Activated T-helper 9 cell treated with anti-CD3 and anti-CD28 coated beads, Interleukin-2, amount 50 U/mL, for 16 hours (primary cell): Measurements from ENCODE around the gene ARHGAP31.

ENCODE experiments used
- DNase-seq: peaks from one replicate; pipeline ENCODE4 v3.0.0-alpha.2; 2020; ENCODE audit warnings: low read depth

ARHGAP31 gene

DNA sequence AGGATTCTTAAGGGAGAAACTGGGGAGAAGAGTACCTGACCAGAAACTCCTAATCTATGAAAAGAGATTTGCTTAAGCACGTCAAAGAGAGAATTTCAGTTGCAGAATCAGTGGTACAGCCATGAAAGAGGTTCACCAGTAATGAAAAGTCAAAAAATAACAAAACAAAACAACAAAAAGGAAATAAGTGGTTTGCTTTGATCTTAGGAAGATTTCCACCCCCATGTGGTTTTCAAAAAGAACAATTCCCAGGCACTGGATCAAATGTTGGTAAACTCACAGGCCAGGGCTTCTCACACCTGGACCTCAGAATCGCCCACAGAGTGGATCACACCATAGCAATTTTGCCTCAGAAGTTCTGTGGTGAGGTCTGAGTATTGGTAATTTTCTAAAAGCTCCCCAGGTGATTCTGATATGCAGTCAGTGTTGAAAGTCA is 101.8 kb downstream of the ARHGAP31 start:
- no peak for DNase-seq

DNA sequence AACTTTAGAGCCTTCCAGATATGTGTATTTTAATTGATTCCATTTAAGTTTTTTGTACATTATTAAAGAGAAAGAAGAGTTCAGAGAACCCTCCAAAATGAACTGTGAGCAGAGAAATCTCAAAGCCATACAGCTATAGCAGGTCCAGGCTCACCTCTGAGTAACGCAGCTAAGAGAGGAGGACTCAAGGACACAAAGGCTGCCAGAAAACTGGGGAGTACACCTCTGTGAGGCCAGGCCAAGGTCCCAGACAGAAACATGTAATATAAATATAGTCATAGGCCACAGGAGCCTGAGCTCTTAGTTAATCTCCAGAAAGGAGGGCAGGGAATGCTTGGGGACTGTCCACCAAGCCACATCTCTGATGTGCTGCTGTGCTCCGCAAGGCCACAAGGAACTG is 102.7 kb downstream of the ARHGAP31 start:
- DNase-seq: no peak

DNA sequence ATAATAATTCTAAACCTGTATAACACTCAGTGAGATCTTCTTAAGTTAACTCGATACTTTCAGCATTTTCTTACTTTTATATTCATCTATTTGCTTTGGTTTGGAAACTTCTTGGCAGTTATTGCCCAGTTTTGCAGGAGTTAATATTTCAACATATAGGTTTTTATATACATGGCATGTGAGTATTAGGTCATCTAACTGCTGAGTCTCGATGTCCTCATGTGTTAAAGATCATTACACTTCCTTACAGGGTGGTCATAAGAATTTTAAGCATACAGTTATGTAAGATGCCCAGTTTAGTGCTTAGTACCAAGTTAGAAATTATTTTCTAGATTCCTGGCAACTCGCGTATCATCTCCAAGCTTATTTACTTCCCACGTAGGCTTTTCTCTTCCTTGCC is 106.3 kb downstream of the ARHGAP31 start:
- DNase-seq: no peak

DNA sequence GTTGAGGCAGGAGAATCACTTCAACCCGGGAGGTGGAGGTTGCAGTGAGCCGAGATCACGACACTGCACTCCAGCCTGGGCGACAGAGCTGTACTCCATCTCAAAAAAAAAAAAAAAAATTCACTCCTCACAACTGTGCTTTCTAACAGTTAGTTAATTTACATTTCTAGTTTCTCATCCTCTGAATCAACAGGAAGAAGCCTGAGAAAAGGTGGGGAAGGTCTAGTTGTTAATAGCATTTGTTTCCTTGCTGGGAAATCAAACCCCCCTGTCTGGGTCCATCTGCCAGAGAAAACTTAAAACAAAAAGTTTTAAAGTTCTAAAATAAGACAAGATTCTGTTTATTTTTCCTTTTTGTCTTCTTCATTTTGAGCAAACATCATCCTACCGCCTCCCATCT is 106.9 kb downstream of the ARHGAP31 start:
- DNase-seq: no peak

DNA sequence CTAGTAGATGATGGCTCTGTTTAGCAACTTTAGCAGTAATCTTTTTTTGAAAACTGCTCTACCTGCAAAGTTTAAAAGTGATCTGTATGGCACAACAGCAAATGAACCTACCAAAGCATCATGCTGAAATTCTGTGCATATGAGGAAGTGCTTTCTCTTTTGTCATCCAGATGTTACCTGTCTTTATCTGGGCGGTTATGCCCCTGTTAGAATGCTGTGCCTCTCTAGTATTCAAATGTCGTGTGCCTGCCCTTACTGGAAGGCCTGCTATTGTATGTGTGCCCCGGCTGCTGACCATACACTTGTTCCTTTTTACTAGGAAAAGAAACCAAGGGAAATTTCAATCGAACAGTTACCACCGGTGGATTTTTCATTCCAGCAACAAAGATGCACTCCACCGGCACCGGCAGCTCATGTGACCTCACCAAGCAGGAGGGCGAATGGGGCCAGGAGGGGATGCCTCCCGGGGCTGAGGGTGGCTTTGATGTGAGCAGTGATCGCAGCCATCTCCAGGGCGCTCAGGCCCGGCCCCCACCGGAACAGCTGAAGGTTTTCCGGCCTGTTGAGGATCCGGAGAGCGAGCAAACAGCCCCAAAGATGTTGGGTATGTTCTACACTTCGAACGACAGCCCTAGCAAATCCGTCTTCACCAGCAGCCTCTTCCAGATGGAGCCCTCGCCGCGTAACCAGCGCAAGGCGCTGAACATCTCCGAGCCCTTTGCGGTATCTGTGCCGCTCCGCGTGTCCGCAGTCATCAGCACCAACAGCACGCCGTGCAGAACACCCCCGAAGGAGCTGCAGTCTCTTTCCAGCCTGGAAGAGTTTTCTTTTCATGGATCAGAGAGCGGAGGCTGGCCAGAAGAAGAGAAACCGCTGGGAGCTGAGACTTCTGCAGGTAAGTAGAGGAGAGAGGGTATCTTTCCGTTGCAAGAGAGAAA is 107.6 kb downstream of the ARHGAP31 start:
- no peak for DNase-seq

DNA sequence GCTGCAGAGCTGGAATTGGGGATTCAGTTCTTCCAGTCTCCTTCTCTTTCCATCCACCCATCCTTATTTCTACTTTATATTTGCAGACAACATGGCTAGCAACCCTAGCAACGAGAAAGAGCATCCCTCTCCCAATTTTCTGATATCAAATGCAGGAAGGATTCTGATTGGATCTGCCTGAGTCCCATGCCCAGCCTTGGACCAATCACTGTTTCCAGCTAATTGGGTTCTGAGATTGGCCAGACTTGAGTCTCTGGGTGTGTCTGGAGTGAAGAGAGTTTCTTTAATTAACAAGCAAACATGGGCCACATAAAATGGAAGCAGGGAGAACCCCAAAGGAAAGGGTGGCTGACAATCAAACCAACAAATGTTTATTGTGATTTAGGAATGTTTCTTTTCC is 108.6 kb downstream of the ARHGAP31 start:
- DNase-seq: no peak

DNA sequence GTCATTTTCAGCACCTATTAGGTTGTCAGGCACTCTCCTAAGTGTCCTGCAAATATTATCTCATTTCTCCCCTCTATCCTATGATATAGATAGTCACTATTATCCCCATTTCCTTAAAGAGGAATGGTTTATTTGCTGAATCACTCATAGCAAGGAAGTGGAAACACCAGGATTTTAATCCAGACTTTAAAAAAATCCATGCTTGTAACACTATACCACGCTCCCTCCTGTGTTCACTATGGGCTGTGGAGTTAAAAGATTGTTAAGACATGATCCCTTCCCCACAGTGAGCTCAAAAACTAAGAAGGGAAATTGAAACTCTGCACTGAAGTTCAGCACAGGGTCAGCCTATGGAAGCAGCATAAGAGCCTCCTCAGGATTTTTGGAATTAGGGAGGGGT is 109.0 kb downstream of the ARHGAP31 start:
- no peak for DNase-seq

DNA sequence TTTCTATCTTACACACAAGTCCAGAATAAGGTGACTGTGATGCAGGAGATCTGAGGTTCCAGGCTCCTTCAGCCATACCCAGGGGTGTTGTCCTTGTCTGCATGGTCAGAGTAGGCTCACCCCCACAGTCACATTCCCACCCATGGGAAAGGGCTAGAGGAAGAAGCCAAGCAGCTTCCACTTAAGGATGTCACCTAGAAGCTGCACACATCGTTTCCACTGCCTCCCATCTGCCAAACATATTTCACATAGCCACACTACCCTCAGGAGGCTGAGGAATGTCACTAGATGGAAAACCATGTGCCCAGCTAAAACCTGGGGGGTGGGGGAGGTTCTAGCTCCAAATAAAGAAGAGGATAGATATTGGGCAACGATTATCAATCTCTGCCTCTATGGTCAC is 111.1 kb downstream of the ARHGAP31 start:
- DNase-seq: no peak

DNA sequence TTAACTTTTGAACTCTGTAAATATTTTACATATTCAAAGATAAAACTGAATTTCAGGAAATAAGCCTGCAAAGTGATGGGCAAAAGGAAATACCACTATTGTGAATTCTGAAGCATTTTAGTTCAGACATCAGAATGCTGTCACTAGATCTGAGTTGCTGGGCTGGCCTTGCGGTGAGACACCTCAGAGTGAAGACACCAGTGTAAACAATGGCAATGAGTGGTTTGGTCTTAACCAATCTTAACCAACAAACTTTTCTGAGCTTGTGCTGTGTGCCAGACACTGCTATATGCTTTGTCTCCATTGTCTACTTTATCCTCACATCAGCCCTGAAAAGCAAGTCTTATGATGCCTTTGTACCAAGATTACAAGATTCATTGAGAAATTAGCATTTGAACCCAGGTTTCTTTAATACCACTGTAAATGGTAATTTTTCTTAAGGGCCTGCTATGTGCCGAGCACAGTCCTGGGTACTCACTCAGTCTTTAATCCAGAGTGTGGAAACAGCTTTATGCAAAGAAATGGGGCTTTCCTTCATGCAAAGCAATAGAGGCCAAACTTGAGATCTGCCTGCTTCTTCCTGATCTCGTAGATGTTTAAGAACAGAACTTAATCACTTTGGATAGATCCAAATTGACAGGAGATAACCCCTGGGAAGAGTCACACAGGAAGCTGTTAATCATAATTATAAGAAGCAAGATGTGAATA is 114.2 kb downstream of the ARHGAP31 start:
- no peak for DNase-seq

DNA sequence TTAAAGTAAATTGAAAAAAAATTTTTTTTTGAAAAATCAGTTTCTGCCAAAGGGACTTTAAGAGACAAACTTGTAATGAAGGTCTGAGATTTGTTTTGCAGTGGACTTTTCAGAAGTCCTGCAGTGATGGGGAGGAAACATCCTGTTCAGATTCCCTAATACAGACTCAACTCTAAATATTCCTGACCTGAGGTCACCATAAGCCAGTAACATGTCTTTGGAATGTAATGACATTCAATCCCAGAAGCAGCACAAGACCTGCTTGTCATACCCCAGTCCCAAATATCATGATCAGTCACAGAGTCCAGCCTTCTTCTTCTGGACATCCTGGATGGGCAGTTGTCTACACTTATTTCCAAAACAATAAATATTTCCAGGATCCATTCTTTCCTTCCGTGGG is 115.7 kb downstream of the ARHGAP31 start:
- DNase-seq: no peak

DNA sequence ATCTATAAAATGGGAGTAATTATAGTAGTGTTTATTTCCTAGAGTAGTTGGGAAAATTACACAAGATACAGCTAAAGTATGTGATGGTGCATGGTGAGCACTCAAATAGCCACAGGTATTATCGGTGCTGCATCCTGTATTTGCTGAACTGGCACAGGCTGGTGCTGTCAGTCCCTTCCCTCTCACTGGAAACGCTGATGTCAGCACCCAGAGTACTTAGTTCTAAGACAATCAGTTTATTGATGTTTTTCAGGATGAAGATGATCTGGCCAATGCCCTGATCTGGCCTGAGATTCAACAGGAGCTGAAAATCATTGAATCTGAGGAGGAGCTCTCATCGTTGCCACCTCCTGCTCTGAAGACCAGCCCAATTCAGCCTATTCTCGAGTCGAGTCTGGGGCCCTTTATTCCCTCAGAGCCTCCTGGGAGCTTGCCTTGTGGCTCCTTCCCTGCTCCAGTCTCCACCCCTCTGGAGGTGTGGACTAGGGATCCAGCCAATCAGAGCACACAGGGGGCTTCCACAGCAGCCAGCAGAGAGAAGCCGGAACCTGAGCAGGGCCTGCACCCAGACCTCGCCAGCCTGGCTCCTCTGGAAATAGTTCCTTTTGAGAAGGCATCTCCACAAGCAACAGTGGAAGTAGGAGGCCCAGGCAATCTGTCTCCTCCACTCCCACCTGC is 119.6 kb downstream of the ARHGAP31 start:
- no peak for DNase-seq

DNA sequence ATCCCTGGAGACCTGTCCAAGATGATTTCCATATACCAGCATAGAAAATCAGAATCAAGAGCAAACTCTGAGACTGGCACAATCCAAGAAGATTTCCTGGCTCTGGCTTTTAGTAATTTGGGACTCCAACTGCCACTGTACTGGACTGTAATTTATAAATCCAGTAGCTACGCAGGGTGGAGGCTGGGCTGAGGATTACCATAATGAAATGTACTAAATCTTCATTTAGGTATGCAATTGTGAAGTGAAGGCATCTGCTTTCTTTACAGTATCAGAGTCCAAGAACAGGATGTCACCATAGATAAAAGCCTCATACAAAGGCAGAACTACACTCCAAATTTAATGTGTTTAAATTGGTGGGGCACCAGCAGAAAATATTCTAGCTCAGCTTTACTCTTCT is 122.7 kb downstream of the ARHGAP31 start:
- DNase-seq: no peak

DNA sequence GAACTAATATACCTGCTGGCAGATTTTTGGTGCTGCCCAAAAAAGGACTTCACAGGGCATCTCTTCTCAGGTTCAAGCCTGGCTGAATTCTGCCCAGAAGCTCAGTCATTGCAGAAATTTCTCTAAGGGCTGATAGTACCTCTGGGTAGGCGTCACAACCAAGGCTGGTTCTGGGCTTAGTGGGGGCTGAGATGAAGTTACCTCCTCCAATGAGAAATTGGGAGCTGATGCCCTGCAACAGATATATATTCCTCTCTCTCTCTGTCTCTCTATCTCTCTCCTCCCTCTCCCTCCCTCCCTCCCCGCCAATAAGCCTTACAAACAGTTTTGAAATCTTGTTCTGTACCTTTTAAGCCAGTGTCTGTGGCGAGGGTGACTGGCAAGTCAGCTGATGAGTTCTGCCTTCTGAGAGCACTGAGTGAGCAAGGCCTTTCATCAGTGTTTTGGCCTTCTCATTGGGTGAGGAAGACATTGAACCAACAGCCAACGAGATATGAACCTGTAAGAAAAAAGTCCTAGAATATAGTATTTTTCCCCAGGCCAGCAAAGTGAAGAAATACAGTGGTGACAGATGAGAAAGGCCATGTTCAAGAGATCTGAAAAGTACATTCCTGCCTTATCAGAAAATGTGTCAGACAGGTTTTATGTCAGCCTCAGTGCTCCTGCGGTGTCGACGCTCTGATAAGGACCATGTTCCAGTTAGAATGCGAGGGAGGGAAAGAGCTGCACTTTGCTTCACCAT is 123.8 kb downstream of the ARHGAP31 start:
- DNase-seq: no peak

DNA sequence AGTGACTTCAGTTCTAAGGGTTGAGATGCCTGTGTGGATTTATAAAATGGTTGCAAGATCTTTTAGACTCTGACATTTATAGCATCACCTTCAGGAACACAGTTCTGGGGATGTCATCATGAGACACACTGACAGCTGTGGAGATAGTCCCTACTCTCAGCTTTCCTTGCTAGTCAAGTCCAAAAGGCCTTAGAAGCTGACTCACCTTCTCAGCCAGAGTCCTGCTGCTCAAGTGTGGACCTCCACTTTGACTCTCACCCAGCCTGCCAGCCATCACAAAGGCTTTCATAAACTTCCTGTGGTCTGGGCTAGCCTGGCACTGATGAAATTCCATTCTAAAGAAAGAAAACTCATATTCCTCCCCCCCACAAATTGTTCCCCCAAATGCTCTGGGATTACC is 124.5 kb downstream of the ARHGAP31 start:
- no peak for DNase-seq

DNA sequence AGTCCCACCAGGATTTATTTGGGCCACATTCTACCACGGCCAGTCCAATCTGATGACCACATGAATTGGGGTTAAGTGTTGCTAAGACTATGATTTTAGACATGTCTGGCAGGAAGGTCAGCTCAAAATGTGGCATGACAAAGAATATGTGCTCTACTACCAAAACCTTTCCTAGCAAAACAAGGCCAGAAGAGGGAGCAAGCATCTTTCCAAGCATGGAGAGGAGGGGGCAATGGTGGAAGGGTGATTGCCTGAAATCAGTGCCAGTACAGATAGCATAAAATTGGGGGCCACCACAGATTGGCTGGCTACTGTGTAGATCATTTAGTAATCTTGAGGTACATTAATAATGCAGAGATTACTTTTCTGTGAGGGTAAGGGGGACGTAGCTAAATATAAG is 126.0 kb downstream of the ARHGAP31 start:
- no peak for DNase-seq

DNA sequence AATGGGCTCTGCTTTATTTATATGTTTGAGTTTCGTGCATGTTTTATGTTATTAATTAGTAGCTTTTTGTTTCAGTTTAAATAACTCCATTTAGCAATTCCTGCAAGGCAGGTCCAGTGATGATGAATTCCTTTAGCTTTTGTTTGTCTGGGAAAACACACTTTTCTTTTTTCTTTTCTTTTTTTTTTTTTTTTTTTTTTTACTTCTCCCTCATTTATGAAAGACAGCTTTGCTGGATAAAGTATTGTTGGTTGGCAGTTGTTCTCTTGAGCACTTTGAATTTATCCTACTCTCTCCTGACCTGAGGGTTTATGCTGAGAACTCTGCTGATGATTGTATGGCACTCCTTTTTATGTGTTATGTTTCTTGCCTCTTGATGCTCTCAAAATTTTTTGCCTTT is 133.5 kb downstream of the ARHGAP31 start:
- no peak for DNase-seq

DNA sequence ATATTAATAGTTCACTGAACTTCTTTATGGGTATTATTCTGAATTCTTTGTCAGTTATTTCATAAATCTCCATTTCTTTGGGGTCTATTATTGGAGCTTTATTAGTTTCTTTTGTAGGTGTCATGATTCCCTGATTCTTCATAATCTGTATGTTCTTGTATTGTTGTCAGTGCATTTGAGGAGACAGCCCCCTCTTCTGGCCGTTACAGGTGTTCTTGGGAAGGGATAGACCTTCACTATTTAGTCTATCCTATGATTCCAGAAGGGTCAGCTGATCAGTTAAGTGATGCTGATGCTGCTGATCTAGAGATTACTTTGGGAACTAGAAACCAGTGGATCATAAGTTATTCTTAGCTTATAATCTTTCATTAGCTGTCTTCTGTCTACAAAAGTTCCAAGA is 134.4 kb downstream of the ARHGAP31 start:
- no peak for DNase-seq

DNA sequence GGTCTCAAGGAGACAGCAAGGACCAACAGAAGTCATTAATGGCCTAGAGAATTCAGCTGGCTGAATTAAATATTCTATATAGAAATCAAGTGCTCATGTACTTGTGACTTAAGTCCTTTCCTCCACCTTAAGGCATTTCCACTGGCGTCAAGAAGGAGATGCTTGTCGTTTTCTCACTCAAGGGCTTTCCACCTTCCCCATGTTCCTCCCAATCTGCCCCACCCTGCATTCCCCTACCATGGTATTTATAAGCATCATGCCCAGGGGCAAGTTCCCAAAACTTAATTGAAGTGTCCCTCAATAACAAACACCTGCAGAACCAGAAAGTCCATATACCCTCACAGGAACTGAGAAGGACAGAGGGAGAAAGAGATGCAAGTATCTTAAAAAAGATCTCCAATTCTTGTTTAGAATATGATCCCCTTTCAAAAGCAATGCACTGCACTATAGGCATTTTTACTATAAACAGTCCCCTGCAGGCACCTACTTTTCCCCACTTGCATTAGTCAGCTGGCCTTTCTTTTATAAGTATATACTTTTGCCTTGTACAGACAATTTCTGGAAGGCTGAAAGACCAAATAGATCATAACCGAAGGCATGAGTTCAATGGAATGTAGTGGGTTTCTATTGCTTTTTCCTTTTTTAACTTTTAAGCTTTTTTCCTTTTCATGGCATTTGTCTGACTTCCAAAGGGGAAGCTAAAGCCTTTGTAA is 139.6 kb downstream of the ARHGAP31 start:
- DNase-seq: no peak

DNA sequence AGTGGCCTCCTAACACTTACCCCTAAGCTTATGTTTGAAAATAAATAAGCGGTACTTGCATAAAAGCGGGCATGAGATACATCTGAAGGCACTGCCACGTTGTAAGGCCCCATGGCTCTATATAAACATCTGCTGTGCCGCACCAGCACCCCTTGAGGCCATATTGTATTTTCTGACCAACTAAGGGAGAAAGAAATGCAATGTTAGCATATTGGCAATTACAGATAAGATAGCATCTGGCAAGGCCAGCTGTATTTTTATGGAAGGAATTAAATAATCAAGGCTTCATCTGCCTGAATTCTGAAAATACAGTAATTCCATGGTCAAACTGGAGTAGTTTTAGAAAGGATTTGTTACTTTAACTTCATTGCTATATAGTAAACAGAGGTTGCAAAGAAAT is 140.5 kb downstream of the ARHGAP31 start:
- DNase-seq: no peak

DNA sequence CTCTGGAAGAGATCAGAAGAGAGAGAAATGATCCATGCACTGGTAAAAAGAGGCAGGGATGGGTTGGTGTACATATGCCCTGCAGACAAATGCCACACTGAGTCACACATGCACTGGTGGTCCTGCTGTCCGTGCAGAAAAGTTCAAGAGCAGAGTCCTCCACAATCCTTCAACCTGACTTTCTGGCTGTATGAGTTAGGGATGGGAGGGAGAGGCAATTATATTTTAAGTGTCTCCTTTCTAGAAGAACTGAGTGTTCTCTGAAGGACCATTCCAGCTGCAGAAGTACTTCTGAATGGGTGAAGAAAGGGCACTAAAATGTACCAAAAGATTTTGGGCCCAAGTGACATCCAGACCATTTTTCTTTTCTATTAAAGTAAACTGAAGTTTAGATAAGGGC is 142.8 kb downstream of the ARHGAP31 start:
- DNase-seq: no peak

DNA sequence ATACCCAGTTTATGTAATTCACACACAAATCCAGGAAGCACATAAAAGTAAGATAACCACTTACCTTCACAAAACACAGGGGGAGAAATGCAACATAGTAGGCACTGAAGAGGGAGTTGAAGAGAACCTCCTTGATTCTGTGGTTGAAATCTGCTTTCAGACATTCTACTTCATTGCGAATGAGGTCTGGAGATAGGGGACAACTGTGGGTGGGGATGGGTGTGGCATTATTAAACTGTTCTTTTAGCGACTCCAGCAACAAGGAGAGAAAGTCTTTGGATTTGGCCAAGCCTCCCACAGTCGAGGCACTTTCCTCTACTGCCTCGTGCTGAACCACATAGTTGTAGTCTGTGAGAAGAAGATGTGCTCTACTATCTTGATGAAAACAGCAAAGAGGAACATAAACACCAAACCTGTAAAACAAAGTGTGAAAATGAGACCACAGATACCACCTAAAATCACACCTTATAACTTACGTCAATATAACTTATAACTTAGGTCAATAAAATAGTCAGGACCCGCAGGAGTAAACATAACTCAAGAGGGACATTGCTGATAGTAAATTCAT is 143.6 kb downstream of the ARHGAP31 start:
- no peak for DNase-seq
